HCT116 (cell line): Measurements from ENCODE around the gene ARHGEF38. TPM values are rescaled to one million over a fixed set of nuclear protein-coding genes. Genes with fewer than 3 reads are reported as not detected.
"Not testable (repeated sequence)": the region's sequence is repeated elsewhere in the genome, so short reads cannot be mapped to it uniquely, and the experiment has no call there.

Experiments
- ATAC-seq: fragments of 200-7000 bp; cut with Tn5 transposase; 2 replicates; pipeline ENCODE4 v1.9.1; 2020; ENCODE audit warnings: mild to moderate bottlenecking, moderate library complexity
- BruUV-seq: library from RNA; stranded (reverse); fragments of 400-500 nt; replicated peaks from 2 replicates; lab custom pipeline; 2021; lab: Mats Ljungman, UMichigan
- CTCF ChIA-PET: fragments of 300-600 bp; sonication (Branson Sonifier 250); formaldehyde crosslinking; loops from one replicate; lab custom pipeline; 2021; ENCODE audit warnings: antibody characterized with exemption; lab: Charles Lee
- POLR2A ChIA-PET: fragments of 300-600, 350-600 bp; sonication (Branson Sonifier 250); formaldehyde crosslinking; loops from one replicate; lab custom pipeline; 2021; ENCODE audit warnings: antibody characterized with exemption; lab: Charles Lee
- RAD21 ChIA-PET, 2 experiments: fragments of 300-600 bp; sonication (Branson Sonifier 250); formaldehyde crosslinking; loops; one replicate each; lab custom pipeline; 2023; ENCODE audit warnings: low total read pairs in 2 of 2; ENCODE audit not compliant: uncharacterized antibody in 2 of 2, unreplicated experiment in 2 of 2, low non-redundant PET in 1 of 2; lab: Charles Lee
- DNase-seq: peaks from one replicate; pipeline ENCODE4 v3.0.0-alpha.2; 2010; ENCODE audit warnings: low read depth, low spot score
- H2AFZ ChIP-seq: fragments of 200-600 bp; shearing (Covaris generic), sonication (generic); 2 replicates; pipeline ENCODE4 v1.6.1; 2017; ENCODE audit warnings: low read depth, mixed run types, mixed read lengths, antibody characterized with exemption, low read length; ENCODE audit not compliant: poor library complexity, severe bottlenecking
- H3K27ac ChIP-seq: 2 replicates; pipeline ENCODE4 v1.5.1; 2012; ENCODE audit warnings: low read depth, low read length
- H3K27me3 ChIP-seq: fragments of 200-600 bp; sonication (generic); 2 replicates; pipeline ENCODE4 v1.6.1; 2016; ENCODE audit warnings: mixed run types, low read length, mixed read lengths; ENCODE audit not compliant: insufficient read depth
- H3K36me3 ChIP-seq, 2 experiments: fragments of 200-500 bp in 1 of 2; fragments of 200-600 bp in 1 of 2; sonication (Bioruptor generic) in 1 of 2; sonication (generic) in 1 of 2; 2 replicates each; pipeline versions ENCODE4 v1.5.1 to v1.6.1; 2014 to 2016; ENCODE audit warnings: low read length in 2 of 2, inconsistent platforms in 1 of 2, mixed read lengths in 1 of 2, mixed run types in 1 of 2; ENCODE audit not compliant: insufficient read depth in 2 of 2, control insufficient read depth in 1 of 2
- H3K4me1 ChIP-seq, 2 experiments: fragments of 200-600 bp in 1 of 2; sonication (generic) in 1 of 2; 2 replicates each; pipeline versions ENCODE4 v1.5.1 to v1.6.1; 2012 to 2017; ENCODE audit warnings: low read length in 2 of 2, inconsistent platforms in 1 of 2, mild to moderate bottlenecking in 1 of 2, mixed read lengths in 1 of 2, mixed run types in 1 of 2, moderate library complexity in 1 of 2; ENCODE audit not compliant: insufficient read depth in 2 of 2, control insufficient read depth in 1 of 2
- H3K4me2 ChIP-seq: fragments of 200-600 bp; sonication (generic); 2 replicates; pipeline ENCODE4 v1.6.1; 2017; ENCODE audit warnings: mixed run types, low read length, mixed read lengths
- H3K4me3 ChIP-seq, 2 experiments: fragments of 200-600 bp in 1 of 2; sonication (generic) in 1 of 2; replicated peaks in 1 of 2; 2 replicates each; pipeline ENCODE4 v1.5.1; 2011 to 2016; ENCODE audit warnings: low read length in 2 of 2, control low read depth in 1 of 2, low read depth in 1 of 2, mild to moderate bottlenecking in 1 of 2, mixed read lengths in 1 of 2, mixed run types in 1 of 2
- H3K79me2 ChIP-seq: fragments of 200-600 bp; sonication (generic); 2 replicates; pipeline ENCODE4 v1.6.1; 2017; ENCODE audit warnings: mild to moderate bottlenecking, mixed run types, low read length, moderate library complexity, mixed read lengths; ENCODE audit not compliant: insufficient read depth
- H3K9ac ChIP-seq: fragments of 200-600 bp; sonication (generic); 2 replicates; pipeline ENCODE4 v1.6.1; 2016; ENCODE audit warnings: low read length, mixed read lengths
- H3K9me2 ChIP-seq: fragments of 200-600 bp; sonication (generic), shearing (Covaris generic); 2 replicates; pipeline ENCODE4 v1.6.1; 2017; ENCODE audit warnings: mixed run types, mild to moderate bottlenecking, moderate library complexity; ENCODE audit not compliant: insufficient read depth
- H3K9me3 ChIP-seq, 2 experiments: fragments of 200-500 bp in 1 of 2; fragments of 200-600 bp in 1 of 2; sonication (Bioruptor generic) in 1 of 2; sonication (generic) in 1 of 2; 2 replicates each; pipeline ENCODE4 v1.6.1; 2014 to 2017; ENCODE audit warnings: low read length in 2 of 2, mixed read lengths in 2 of 2, inconsistent platforms in 1 of 2, low read depth in 1 of 2, mild to moderate bottlenecking in 1 of 2, mixed run types in 1 of 2, moderate library complexity in 1 of 2; ENCODE audit not compliant: control insufficient read depth in 1 of 2, insufficient read depth in 1 of 2
- H4K20me1 ChIP-seq: fragments of 200-600 bp; sonication (generic), shearing (Covaris generic); 2 replicates; pipeline ENCODE4 v1.6.1; 2017; ENCODE audit warnings: mixed run types, mild to moderate bottlenecking, moderate library complexity; ENCODE audit not compliant: insufficient read depth
- CBX3 ChIP-seq: IDR thresholded peaks from 2 replicates; pipeline ENCODE4 v1.6.1; 2012; ENCODE audit warnings: low read depth
- TCF7L2 ChIP-seq: IDR thresholded peaks from 2 replicates; pipeline ENCODE4 v1.7.0; 2011; ENCODE audit warnings: borderline replicate concordance, inconsistent platforms; ENCODE audit not compliant: insufficient read depth, insufficient read length; ENCODE audit errors: extremely low read depth
- intact Hi-C: fragments of 100-400 bp; cut with micrococcal nuclease; formaldehyde crosslinking; loops from 2 replicates; pipeline ENCODE4 v1.10.0; 2022
- total RNA-seq: library from RNA; stranded (reverse); gene quantifications from one replicate; pipeline ENCODE4 v1.2.1, GENCODE V29; 2021; ENCODE audit not compliant: unreplicated experiment
- TF ChIP-seq, protein P1 (sequence below), 3 experiments: fragments of 200-600 bp in 1 of 3; sonication (generic) in 1 of 3; IDR thresholded peaks in 2 of 3; conservative IDR thresholded peaks in 1 of 3; 2 replicates each; pipeline ENCODE4 v1.5.1; 2012 to 2017; ENCODE audit warnings: low read depth in 2 of 3, low read length in 2 of 3, antibody characterized with exemption in 1 of 3, borderline replicate concordance in 1 of 3, control low read depth in 1 of 3, mild to moderate bottlenecking in 1 of 3, mixed read lengths in 1 of 3, mixed run types in 1 of 3, moderate library complexity in 1 of 3; ENCODE audit not compliant: insufficient read depth in 1 of 3

ARHGEF38 gene
- total RNA-seq, 1 experiment from 2014 or later = not detected

DNA sequence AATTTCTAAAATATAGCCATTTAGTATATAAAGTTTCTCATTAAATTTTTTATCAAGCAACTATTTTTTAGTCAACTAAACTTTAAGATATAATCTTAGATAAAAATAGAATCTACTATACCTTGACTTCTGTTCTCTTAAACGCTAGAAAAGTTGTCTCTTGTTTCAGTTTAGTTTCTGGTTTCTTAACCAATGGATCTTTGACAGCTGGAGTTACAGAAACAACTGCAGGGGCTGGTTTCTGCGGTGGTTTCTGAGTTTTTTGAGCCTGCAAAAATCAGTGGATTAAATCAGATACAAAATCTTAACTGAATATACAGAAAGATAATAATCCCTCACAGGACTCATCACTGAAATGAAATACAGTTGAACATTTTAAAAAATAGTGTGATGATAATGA lies 134.2 kb downstream of the ARHGEF38 start (continued):
- TF ChIP-seq TCF7L2 = no peak
- TF ChIP-seq CBX3 = no peak

GRCh38 chr4:105694812-105695211 lies 142.4 kb downstream of the ARHGEF38 start:
- H3K9me3 ChIP-seq, H3K9me2 ChIP-seq, H3K27ac ChIP-seq, H3K4me2 ChIP-seq, RAD21 ChIA-PET, H3K27me3 ChIP-seq, ATAC-seq, H3K79me2 ChIP-seq, H2AFZ ChIP-seq, H3K4me1 ChIP-seq, H3K4me3 ChIP-seq, DNase-seq, BruUV-seq, H3K9ac ChIP-seq, POLR2A ChIA-PET, H4K20me1 ChIP-seq: not testable (repeated sequence)
- CTCF ChIA-PET = interaction anchor here (0.6 kb wide), 1 partner anchor 64 kb away, joined by 3 read pairs; no protein-coding TSS in a partner anchor
- peaks cover 8 to 16% of the 10 kb centered on the region in 2 experiments; a peak in 3 of 4 replicates for H3K36me3 ChIP-seq
- TF ChIP-seq, protein P1, sequence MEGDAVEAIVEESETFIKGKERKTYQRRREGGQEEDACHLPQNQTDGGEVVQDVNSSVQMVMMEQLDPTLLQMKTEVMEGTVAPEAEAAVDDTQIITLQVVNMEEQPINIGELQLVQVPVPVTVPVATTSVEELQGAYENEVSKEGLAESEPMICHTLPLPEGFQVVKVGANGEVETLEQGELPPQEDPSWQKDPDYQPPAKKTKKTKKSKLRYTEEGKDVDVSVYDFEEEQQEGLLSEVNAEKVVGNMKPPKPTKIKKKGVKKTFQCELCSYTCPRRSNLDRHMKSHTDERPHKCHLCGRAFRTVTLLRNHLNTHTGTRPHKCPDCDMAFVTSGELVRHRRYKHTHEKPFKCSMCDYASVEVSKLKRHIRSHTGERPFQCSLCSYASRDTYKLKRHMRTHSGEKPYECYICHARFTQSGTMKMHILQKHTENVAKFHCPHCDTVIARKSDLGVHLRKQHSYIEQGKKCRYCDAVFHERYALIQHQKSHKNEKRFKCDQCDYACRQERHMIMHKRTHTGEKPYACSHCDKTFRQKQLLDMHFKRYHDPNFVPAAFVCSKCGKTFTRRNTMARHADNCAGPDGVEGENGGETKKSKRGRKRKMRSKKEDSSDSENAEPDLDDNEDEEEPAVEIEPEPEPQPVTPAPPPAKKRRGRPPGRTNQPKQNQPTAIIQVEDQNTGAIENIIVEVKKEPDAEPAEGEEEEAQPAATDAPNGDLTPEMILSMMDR (IDR thresholded peaks at IDR 0.05 in 2 of 3, conservative IDR thresholded peaks at IDR 0.05 in 1 of 3; ENCODE audit: borderline replicate concordance in 1 of 3, insufficient read depth in 1 of 3, low read depth in 2 of 3, low read length in 2 of 3) = peak in 1 of 3 experiments; percentile 17; a peak in 1 of 6 replicates
- intact Hi-C loops = loop anchor here (10.0 kb wide), 1 partner anchor 510 kb away; no protein-coding TSS in a partner anchor

DNA sequence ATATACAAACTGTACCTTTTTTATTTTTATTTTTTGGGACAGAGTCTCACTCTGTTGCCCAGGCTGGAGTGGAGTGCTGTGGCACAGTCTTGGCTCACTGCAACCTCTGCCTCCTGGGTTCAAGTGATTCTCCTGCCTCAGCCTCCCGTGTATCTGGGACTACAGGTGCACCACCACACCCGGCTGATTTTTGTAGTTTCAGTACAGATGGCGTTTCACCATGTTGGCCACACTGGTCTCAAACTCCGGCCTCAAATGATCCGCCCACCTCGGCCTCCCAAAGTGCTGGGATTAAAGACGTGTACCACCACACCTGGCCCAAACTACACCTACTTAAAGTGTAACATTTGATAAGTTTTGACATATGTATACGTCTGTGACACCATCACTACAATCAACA lies 143.4 kb downstream of the ARHGEF38 start:
- POLR2A ChIA-PET, ATAC-seq: not testable (repeated sequence)

More for the DNA sequence above, 143.4 kb downstream of the ARHGEF38 start:
- H3K9ac ChIP-seq, H2AFZ ChIP-seq, H3K27me3 ChIP-seq, DNase-seq, H3K9me2 ChIP-seq, CTCF ChIA-PET, H4K20me1 ChIP-seq, H3K4me2 ChIP-seq, H3K27ac ChIP-seq, RAD21 ChIA-PET, H3K4me3 ChIP-seq, BruUV-seq, H3K4me1 ChIP-seq, H3K79me2 ChIP-seq, H3K9me3 ChIP-seq: not testable (repeated sequence)
- peaks cover 8 to 16% of the 10 kb centered on the region in 2 experiments; a peak in 3 of 4 replicates for H3K36me3 ChIP-seq
- intact Hi-C loops = loop anchor here (10.0 kb wide), 1 partner anchor 509 kb away; no protein-coding TSS in a partner anchor
